Measurements from ENCODE around the gene ABCB10.

- TF ChIP-seq CTCF (IDR thresholded peaks at IDR 0.05; ENCODE audit: low read depth, low read length) (no peak), MAX (IDR thresholded peaks at IDR 0.05; ENCODE audit: low read depth, low read length) (no peak), POLR2A (IDR thresholded peaks at IDR 0.05; ENCODE audit: extremely low read depth, insufficient read length) (no peak)
Measured at GRCh38 chr1:229479660-229480399, 78.7 kb downstream of the ABCB10 start.

Data from NB4 (cell line).